Testis (tissue), 3 donors: ENCODE data around the gene DCAF12. TPM values are rescaled to one million over a fixed set of nuclear protein-coding genes. Genes with fewer than 3 reads are reported as not detected.
A peak's percentile ranks its signal among the peaks of the same experiment; 100 is the strongest.
"Not testable (repeated sequence)": the region's sequence is repeated elsewhere in the genome, so short reads cannot be mapped to it uniquely, and the experiment has no call there.

Experiments
- DNase-seq: peaks from one replicate; pipeline ENCODE4 v3.0.0-alpha.2; 2019
- H3K27ac ChIP-seq, 2 donors: fragments of 200-600 bp; sonication (generic); one replicate each; pipeline ENCODE4 v1.5.1; 2019
- H3K27me3 ChIP-seq: fragments of 200-600 bp; sonication (generic); one replicate; pipeline ENCODE4 v1.5.1; 2019
- H3K36me3 ChIP-seq: fragments of 200-600 bp; sonication (generic); one replicate; pipeline ENCODE4 v1.5.1; 2017; ENCODE audit warnings: low read depth; ENCODE audit errors: missing control alignments
- H3K4me1 ChIP-seq: fragments of 200-600 bp; sonication (generic); one replicate; pipeline ENCODE4 v1.5.1; 2019
- H3K4me3 ChIP-seq, 2 donors: fragments of 200-600 bp; sonication (generic); one replicate each; pipeline ENCODE4 v1.5.1; 2017 to 2019
- H3K9me3 ChIP-seq: fragments of 200-600 bp; sonication (generic); one replicate; pipeline ENCODE4 v1.5.1; 2017
- POLR2A ChIP-seq: fragments of 450-650 bp; IDR thresholded peaks from one replicate; pipeline ENCODE4 v1.6.1; 2017; ENCODE audit warnings: antibody characterized with exemption, mild to moderate bottlenecking, moderate library complexity
- WGBS, 2 donors: methylation state at CpG; one replicate each; pipeline ENCODE4 v1.1.5; 2018; 5-methylcytosine and 5-hydroxymethylcytosine counted together
- intact Hi-C: fragments of 100-400 bp; cut with DNase I; formaldehyde crosslinking; loops from one replicate; pipeline ENCODE4 v1.15.1; 2023; ENCODE audit warnings: low total_unique reads
- polyA plus RNA-seq: library from polyadenylated mRNA; stranded (reverse); fragments of 350-450 nt; fragmentation: Illumina TruSeq; extraction: RNeasy Lipid Tissue Mini Kit (QIAGEN cat#74804); gene quantifications from one replicate; pipeline ENCODE4 v1.2.3, GENCODE V29; 2014; ENCODE audit warnings: low read depth, low replicate concordance; ENCODE audit not compliant: insufficient read depth
- total RNA-seq, 2 donors: library from RNA; depleted of rRNA; stranded (reverse); fragments of >200 nt; gene quantifications; one replicate each; pipeline ENCODE4 v1.2.3, GENCODE V29; 2016
- TF ChIP-seq, protein P1 (sequence below), 3 experiments: fragments of 450-650 bp in 2 of 3; fragments of 200-600 bp in 1 of 3; sonication (generic) in 1 of 3; IDR thresholded peaks; one replicate each; pipeline ENCODE4 v1.5.1; 2016 to 2019; ENCODE audit warnings: antibody characterized with exemption in 3 of 3, mild to moderate bottlenecking in 2 of 3, moderate library complexity in 1 of 3

Gene DCAF12
- total and polyA plus RNA-seq, 3 donors from 2014 or later, result 99.3 to 169 (median 120) TPM

DNA sequence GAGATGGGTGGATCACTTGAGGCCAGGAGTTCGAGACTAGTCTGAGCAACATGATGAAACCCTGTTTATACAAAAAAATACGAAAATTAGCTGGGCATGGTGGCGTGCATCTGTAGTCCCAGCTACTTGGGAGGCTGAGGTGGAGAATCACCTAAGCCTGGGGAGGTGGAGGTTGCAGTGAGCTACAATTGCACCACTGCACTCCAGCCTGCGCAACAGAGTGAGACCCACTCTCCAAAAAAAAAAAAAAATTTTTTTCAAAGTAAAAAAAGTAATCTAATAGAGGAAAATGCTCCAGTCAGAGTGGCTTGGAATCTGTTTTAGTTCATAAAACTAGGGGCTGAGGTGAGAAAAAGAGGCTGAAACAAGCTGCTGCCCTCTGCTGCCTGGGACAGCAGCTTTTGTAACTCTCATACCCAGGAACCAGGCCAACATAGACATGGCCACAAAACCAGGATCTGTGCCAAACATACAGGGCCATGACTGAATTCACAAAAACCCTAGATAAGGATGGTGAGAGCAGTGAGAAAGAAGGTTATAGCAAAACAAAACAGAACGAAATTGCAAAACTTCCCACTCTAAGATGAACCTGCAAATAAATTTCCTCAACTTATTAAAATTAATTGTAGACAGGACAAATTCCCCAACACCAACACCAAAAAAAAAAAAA is 13.1 kb upstream of the DCAF12 start:
- no peaks in the 10 kb centered on the region for H3K9me3 ChIP-seq
- no peak overlapping the region for H3K4me3 ChIP-seq
- no peak for TF ChIP-seq POLR2A
- TF ChIP-seq, protein P1, sequence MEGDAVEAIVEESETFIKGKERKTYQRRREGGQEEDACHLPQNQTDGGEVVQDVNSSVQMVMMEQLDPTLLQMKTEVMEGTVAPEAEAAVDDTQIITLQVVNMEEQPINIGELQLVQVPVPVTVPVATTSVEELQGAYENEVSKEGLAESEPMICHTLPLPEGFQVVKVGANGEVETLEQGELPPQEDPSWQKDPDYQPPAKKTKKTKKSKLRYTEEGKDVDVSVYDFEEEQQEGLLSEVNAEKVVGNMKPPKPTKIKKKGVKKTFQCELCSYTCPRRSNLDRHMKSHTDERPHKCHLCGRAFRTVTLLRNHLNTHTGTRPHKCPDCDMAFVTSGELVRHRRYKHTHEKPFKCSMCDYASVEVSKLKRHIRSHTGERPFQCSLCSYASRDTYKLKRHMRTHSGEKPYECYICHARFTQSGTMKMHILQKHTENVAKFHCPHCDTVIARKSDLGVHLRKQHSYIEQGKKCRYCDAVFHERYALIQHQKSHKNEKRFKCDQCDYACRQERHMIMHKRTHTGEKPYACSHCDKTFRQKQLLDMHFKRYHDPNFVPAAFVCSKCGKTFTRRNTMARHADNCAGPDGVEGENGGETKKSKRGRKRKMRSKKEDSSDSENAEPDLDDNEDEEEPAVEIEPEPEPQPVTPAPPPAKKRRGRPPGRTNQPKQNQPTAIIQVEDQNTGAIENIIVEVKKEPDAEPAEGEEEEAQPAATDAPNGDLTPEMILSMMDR (IDR thresholded peaks at IDR 0.05), result no peak
- no peaks in the 10 kb centered on the region for H3K27me3 ChIP-seq
- DNase-seq, result peak; percentile 86
- 79% methylated on average over 5 of the region's 5 CpGs for WGBS, 2 donors
- H3K27ac ChIP-seq, result no peak overlapping the region
- no peaks in the 10 kb centered on the region for H3K4me1 ChIP-seq
- intact Hi-C loops, result no loop called here
- no peaks in the 10 kb centered on the region for H3K36me3 ChIP-seq

DNA sequence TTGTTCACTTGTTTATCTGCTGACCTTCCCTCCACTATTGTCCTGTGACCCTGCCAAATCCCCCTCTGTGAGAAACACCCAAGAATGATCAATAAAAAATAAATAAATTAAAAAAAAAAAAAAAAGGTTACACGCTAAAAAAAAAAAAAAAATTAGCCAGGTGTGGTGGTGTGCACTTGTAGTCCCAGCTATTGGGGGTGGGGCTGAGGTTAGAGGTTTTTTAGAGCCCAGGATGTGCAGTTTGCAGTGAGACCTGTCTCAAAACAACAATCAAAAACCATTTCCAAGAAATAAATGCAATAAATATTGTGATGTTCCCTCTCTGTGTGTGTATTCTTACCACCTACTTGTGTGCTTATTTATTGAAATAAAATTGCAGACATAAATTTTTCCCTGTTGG is 12.1 kb upstream of the DCAF12 start:
- H3K27me3 ChIP-seq, intact Hi-C loops, DNase-seq, H3K27ac ChIP-seq, H3K9me3 ChIP-seq, H3K36me3 ChIP-seq, H3K4me3 ChIP-seq, H3K4me1 ChIP-seq: not testable (repeated sequence)
- 76 to 77% methylated on average over 1 of the region's 1 CpG for WGBS, 2 donors

DNA sequence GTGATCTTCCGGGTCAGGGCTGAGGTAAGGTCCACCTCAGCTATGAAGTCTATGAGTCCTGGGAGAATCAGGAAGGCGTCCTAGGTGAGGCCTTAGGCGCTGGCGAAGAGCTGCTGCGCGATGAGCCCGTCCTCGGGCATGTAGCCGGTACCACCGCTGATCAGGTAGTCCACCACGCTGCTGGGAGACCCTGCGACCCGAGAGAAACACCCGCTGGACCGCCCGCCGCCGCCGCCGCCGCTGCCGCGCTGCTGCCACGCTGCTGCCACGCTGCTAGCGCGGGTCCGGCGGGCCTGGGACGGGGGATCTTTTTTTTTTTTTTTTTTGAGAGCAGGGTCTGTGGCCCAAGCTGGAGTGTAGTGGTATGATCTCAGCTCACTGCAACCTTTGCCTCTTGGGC is 8.0 kb upstream of the DCAF12 start:
- 95 to 96% methylated on average over 23 to 25 of the region's 30 CpGs for WGBS, 2 donors
- H3K4me3 ChIP-seq, result no peak overlapping the region
- H3K4me1 ChIP-seq, result no peaks in the 10 kb centered on the region
- H3K36me3 ChIP-seq, result no peaks in the 10 kb centered on the region
- no peak overlapping the region for H3K27ac ChIP-seq
- no peak for DNase-seq
- no peaks in the 10 kb centered on the region for H3K9me3 ChIP-seq
- no peaks in the 10 kb centered on the region for H3K27me3 ChIP-seq
- intact Hi-C loops, result no loop called here
- TF ChIP-seq, protein P1 (IDR thresholded peaks at IDR 0.05), result no peak
- no peak for TF ChIP-seq POLR2A

DNA sequence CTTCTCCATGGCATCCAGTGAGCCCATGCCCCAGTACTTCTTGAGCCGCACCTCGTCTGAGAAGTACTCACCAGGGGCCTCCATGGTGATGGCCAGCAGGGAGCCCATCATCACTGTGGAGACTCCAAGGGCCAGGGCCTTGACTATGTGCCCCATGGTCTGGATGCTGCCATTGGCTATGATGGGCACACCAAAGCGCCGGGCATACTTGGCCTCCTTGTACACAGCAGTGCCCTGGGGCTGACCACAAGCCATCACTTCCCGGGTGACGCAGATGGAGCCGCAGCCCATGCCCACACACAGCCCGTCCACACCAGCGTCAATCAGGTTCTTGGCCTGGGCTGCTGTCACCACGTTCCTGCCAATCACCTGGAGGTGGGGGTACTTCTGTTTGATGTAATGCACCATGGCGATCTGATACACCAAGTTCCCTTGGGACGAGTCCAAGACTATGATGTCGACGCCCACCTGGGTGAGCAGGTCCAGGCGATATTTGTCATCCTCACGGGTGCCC is 7.0 kb upstream of the DCAF12 start:
- no peak overlapping the region for H3K27ac ChIP-seq
- no peaks in the 10 kb centered on the region for H3K27me3 ChIP-seq
- WGBS, 2 donors, result 90 to 95% methylated on average over 14 to 16 of the region's 16 CpGs
- H3K36me3 ChIP-seq, result no peaks in the 10 kb centered on the region
- no peaks in the 10 kb centered on the region for H3K9me3 ChIP-seq
- no peak overlapping the region for H3K4me3 ChIP-seq
- DNase-seq, result no peak
- no peak for TF ChIP-seq POLR2A
- TF ChIP-seq, protein P1 (IDR thresholded peaks at IDR 0.05), result no peak
- H3K4me1 ChIP-seq, result no peaks in the 10 kb centered on the region
- intact Hi-C loops, result no loop called here

- TF ChIP-seq, protein P1 (IDR thresholded peaks at IDR 0.05), result no peak
- TF ChIP-seq POLR2A, result no peak
- WGBS, 2 donors, result 92 to 95% methylated on average over 7 of the region's 7 CpGs
- no peak overlapping the region for H3K27ac ChIP-seq
- H3K4me1 ChIP-seq, result peaks cover 7% of the 10 kb centered on the region
- no peaks in the 10 kb centered on the region for H3K36me3 ChIP-seq
- no peaks in the 10 kb centered on the region for H3K27me3 ChIP-seq
- no peak overlapping the region for H3K4me3 ChIP-seq
- intact Hi-C loops, result no loop called here
- H3K9me3 ChIP-seq, result no peaks in the 10 kb centered on the region
- DNase-seq, result no peak
Measured at GRCh38 chr9:34131571-34131970, 5.1 kb upstream of the DCAF12 start.
